ENCODE data around the gene P2RX4. TPM values are rescaled to one million over a fixed set of nuclear protein-coding genes. Genes with fewer than 3 reads are reported as not detected.

Gene P2RX4
- total RNA-seq, 1 experiment from 2014 or later, result 40.4 TPM

GRCh38 chr12:121184984-121185889, 24.7 kb upstream of the P2RX4 start:
- Mint-ChIP-seq H3K4me1 (ENCODE audit: low read depth, unreplicated experiment) (no peaks in the 10 kb centered on the region), H3K4me3 (ENCODE audit: unreplicated experiment) (no peak overlapping the region), H3K27ac (ENCODE audit: unreplicated experiment) (no peak overlapping the region), H3K36me3 (ENCODE audit: insufficient read depth, unreplicated experiment) (no peaks in the 10 kb centered on the region), H3K9me3 (ENCODE audit: unreplicated experiment) (no peaks in the 10 kb centered on the region), H3K27me3 (ENCODE audit: insufficient read depth, unreplicated experiment) (no peaks in the 10 kb centered on the region)
- TF ChIP-seq CTCF (IDR thresholded peaks at IDR 0.05; ENCODE audit: insufficient read depth in 1 of 2, low read depth in 1 of 2, low read length in 1 of 2, severe bottlenecking in 1 of 2, unreplicated experiment in 1 of 2), result no peak
- Histone ChIP-seq H3K36me3 (ENCODE audit: control insufficient read depth, insufficient read depth, low read length) (no peaks in the 10 kb centered on the region), H3K9me3 (no peaks in the 10 kb centered on the region), H3K4me1 (no peaks in the 10 kb centered on the region), H3K4me3 (ENCODE audit: low read depth, low read length) (no peak overlapping the region), H3K27me3 (replicated peaks; ENCODE audit: control insufficient read depth, insufficient read depth, low read length) (no peaks in the 10 kb centered on the region)
- ChIA-PET POLR2A (no interaction called here), CTCF (no interaction called here)
- intact Hi-C loops (cut with micrococcal nuclease; ENCODE audit: unreplicated experiment), result no loop called here
- BruUV-seq (replicated peaks), result no TSS peak
- no peak for DNase-seq

DNA sequence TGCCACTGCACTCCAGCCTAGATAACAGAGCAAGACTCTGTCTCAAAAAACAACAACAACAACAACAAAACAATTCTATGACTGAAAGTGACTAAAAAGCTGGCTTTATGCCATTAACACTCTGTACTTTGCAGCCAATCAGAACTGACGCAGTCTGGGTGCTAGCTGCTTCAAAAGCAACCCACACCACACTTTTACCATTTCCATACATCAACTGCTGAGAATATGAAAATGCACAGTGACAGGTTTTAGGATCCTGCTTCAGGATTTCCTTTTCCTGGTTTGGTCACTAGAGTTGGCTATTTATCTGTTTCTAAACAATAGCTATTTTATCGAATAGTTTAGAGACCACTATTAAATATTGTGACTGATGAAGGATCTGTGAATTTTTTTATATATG, 23.1 kb upstream of the P2RX4 start:
- H3K36me3 ChIP-seq (ENCODE audit: control insufficient read depth, insufficient read depth, low read length), result no peaks in the 10 kb centered on the region
- BruUV-seq (replicated peaks), result no TSS peak
- no peaks in the 10 kb centered on the region for H3K9me3 ChIP-seq
- H3K4me1 ChIP-seq, result no peaks in the 10 kb centered on the region; the same call in 1 of the 2 replicates
- CTCF ChIA-PET, result no interaction called here
- no peaks in the 10 kb centered on the region for H3K27me3 ChIP-seq (replicated peaks; ENCODE audit: control insufficient read depth, insufficient read depth, low read length)
- Mint-ChIP-seq H3K9me3 (ENCODE audit: unreplicated experiment) (no peaks in the 10 kb centered on the region), H3K27me3 (ENCODE audit: insufficient read depth, unreplicated experiment) (no peaks in the 10 kb centered on the region), H3K27ac (ENCODE audit: unreplicated experiment) (no peak overlapping the region), H3K4me1 (ENCODE audit: low read depth, unreplicated experiment) (no peaks in the 10 kb centered on the region), H3K36me3 (ENCODE audit: insufficient read depth, unreplicated experiment) (no peaks in the 10 kb centered on the region), H3K4me3 (ENCODE audit: unreplicated experiment) (no peak overlapping the region)
- TF ChIP-seq CTCF (IDR thresholded peaks at IDR 0.05; ENCODE audit: insufficient read depth in 1 of 2, low read depth in 1 of 2, low read length in 1 of 2, severe bottlenecking in 1 of 2, unreplicated experiment in 1 of 2), result no peak
- intact Hi-C loops (cut with micrococcal nuclease; ENCODE audit: unreplicated experiment), result no loop called here
- no peak for DNase-seq
- POLR2A ChIA-PET, result no interaction called here
- no peak overlapping the region for H3K4me3 ChIP-seq (ENCODE audit: low read depth, low read length)

- BruUV-seq (replicated peaks), result no TSS peak
- H3K4me3 Mint-ChIP-seq (ENCODE audit: unreplicated experiment), result no peak overlapping the region
- no peaks in the 10 kb centered on the region for H3K9me3 ChIP-seq
- H3K36me3 Mint-ChIP-seq (ENCODE audit: insufficient read depth, unreplicated experiment), result no peaks in the 10 kb centered on the region
- TF ChIP-seq CTCF (IDR thresholded peaks at IDR 0.05; ENCODE audit: insufficient read depth in 1 of 2, low read depth in 1 of 2, low read length in 1 of 2, severe bottlenecking in 1 of 2, unreplicated experiment in 1 of 2), result no peak
- no peaks in the 10 kb centered on the region for H3K36me3 ChIP-seq (ENCODE audit: control insufficient read depth, insufficient read depth, low read length)
- no peak overlapping the region for H3K27ac Mint-ChIP-seq (ENCODE audit: unreplicated experiment)
- H3K27me3 ChIP-seq (replicated peaks; ENCODE audit: control insufficient read depth, insufficient read depth, low read length), result no peaks in the 10 kb centered on the region
- H3K9me3 Mint-ChIP-seq (ENCODE audit: unreplicated experiment), result no peaks in the 10 kb centered on the region
- ChIA-PET POLR2A (no interaction called here), CTCF (no interaction called here)
- intact Hi-C loops (cut with micrococcal nuclease; ENCODE audit: unreplicated experiment), result no loop called here
- no peak overlapping the region for H3K4me3 ChIP-seq (ENCODE audit: low read depth, low read length)
- no peaks in the 10 kb centered on the region for H3K27me3 Mint-ChIP-seq (ENCODE audit: insufficient read depth, unreplicated experiment)
- no peaks in the 10 kb centered on the region for H3K4me1 Mint-ChIP-seq (ENCODE audit: low read depth, unreplicated experiment)
- H3K4me1 ChIP-seq, result no peaks in the 10 kb centered on the region; the same call in 1 of the 2 replicates
- no peak for DNase-seq
Observed at GRCh38 chr12:121187501-121187900, 22.4 kb upstream of the P2RX4 start.
